Measurements from ENCODE around the gene SH3D19.

SH3D19 gene, protein sequence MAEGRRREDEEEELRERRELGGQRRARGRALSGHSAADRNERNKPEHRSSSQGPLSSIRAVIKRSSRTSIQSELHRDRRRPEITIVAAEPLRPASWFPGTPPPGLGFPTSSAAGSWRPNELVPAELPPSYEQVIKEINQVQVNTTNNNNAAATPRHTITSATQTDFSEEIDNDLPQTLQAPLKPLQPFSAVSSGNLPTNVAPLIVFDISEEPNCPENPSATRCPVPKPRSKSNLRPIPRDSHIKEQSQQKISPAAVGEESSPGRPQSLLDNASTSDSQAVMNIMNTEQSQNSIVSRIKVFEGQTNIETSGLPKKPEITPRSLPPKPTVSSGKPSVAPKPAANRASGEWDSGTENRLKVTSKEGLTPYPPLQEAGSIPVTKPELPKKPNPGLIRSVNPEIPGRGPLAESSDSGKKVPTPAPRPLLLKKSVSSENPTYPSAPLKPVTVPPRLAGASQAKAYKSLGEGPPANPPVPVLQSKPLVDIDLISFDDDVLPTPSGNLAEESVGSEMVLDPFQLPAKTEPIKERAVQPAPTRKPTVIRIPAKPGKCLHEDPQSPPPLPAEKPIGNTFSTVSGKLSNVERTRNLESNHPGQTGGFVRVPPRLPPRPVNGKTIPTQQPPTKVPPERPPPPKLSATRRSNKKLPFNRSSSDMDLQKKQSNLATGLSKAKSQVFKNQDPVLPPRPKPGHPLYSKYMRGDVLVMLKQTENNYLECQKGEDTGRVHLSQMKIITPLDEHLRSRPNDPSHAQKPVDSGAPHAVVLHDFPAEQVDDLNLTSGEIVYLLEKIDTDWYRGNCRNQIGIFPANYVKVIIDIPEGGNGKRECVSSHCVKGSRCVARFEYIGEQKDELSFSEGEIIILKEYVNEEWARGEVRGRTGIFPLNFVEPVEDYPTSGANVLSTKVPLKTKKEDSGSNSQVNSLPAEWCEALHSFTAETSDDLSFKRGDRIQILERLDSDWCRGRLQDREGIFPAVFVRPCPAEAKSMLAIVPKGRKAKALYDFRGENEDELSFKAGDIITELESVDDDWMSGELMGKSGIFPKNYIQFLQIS

DNA sequence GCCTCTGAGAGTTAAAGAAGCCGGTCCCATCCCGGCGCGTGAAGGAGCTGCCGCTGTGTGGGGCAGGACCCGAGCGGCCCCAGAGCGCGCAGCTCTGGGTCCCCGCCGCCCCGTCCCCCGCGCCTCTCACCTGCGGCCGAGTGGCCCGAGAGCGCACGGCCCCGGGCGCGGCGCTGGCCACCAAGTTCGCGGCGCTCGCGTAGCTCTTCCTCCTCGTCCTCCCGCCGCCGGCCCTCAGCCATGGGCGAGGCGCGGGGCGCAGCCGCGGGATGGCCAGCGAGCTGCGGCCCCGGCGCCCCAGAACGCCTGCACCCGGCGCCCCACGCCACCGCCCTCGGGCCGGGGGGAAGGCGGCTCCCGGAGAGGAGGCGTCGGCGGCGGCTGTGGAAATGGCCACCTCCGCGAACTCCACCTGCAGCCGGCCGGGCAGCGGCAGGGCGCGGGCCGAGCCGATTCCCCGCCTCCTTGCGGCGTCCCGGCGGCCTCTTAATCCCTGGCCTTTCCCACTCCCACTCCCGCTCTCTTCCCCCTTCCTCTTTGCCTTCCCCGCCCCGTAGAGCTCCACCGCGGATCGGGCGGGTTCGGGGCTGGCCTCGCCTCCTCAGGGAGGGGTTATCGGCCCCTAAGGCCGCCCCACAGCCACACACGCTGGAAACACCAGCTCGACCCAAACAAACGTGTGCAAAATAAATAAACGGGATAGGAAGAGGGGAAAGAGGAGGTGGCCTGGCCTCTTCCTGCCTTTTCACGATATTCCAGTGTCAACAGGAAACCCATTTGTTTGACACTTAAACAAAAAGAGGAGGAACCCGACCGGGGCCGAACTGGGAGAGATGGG, at the start of gene SH3D19:
SH3D19 (minus strand) TSS at position 495 of the 838 bp plus-strand sequence; CDS start at position 242, 253 bp downstream.
- no peak for DNase-seq

DNA sequence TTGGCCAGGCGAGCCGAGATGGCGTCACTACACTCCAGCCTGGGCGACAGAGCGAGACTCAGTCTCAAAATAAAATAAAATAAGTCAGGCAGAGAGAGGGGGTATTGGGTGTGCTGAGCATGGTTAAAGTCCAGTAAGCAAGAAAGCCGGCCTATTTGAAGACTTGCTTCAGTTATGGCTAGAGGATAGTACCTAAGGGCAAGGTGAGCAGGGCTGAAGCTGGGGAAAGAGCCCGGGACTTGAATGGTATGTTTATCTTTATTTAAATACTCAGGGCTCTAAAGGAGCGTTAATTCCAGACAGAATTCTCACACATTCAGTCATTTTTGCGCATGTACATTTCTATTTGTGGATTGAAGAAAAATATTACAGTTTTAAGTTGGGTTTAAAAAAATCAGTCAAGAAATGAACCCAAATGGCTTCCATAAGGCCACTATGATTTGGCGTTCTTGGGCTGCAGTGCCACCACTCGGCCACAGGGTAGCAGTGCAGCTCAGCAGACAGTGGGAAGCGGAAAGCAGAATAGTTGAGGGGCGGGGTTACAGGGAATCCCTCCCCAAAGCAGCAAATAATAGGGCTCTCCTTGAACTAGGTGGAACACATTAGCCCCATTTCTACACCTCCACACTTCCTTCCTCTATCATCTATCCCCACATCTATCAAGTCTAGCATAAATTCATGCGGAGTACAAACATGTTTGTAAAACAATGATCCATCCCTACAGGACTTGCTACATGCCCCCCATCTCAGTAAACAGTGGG, 37.2 kb upstream of the SH3D19 start:
- DNase-seq = peak; percentile 1 to 49

DNA sequence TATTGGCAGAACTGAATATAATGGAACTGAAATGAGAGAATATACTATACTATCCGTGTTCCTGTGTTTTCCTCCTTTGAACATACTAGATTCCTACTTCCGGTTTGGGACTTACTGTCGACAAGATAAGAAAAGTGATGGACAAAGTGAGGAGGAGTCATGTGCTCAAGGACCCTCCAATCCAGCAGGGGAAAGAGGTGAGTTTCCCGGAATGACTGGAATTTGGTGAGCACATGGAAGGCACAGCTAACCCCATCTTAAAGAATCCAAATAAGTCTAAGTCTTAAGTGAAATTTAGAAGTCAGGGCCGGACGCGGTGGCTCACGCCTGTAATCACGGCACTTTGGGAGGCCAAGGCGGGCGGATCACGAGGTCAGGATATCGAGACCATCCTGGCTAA, 36.6 kb upstream of the SH3D19 start:
- no peak for DNase-seq

GRCh38 chr4:151361126-151361525, 35.7 kb upstream of the SH3D19 start:
- DNase-seq = no peak

- no peak for DNase-seq
Observed at GRCh38 chr4:151359576-151359975, 34.2 kb upstream of the SH3D19 start.

DNA sequence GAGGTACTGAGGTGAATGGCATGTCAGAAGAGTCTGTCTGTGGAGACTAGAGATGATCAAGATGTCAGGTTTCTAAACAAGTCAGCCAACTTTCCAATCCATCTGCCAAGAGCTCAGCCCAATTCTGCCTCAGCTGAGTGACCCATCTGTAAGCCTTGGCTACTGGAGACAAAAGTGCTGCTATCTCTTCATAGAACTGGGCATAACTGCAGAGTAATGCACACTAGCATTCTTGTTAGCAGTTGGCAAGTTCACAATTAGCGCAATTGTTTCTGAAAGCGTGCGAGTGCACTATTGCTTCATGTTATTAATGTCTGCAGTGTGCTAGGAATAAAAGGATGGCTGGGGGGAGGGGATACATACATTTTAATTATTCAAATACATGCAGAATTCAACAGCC, 32.9 kb upstream of the SH3D19 start:
- no peak for DNase-seq

GRCh38 chr4:151356510-151356909, 31.1 kb upstream of the SH3D19 start:
- DNase-seq = no peak

GRCh38 chr4:151355155-151355554, 29.8 kb upstream of the SH3D19 start:
- DNase-seq = no peak

- no peak for DNase-seq
Observed at GRCh38 chr4:151347490-151348235, 22.3 kb upstream of the SH3D19 start.

DNA sequence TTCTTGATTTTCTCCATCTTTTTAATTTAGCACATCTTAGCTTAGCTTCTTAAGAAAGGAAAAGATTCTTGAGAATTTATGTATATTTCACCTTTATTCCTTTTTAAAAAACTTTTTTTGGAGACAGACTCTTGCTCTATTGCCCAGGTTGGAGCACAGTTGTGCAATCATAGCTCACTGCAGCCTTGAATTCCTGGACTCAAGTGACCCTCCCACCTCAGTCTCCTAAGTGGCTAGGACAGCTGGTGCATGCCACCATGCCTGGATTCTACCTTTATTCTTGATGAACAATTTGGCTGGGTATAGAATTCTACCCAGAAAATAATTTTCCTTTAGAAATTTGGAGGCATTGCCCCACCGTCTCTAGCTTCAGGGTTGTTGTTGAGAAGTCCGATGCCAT, 19.5 kb upstream of the SH3D19 start:
- DNase-seq = no peak

DNA sequence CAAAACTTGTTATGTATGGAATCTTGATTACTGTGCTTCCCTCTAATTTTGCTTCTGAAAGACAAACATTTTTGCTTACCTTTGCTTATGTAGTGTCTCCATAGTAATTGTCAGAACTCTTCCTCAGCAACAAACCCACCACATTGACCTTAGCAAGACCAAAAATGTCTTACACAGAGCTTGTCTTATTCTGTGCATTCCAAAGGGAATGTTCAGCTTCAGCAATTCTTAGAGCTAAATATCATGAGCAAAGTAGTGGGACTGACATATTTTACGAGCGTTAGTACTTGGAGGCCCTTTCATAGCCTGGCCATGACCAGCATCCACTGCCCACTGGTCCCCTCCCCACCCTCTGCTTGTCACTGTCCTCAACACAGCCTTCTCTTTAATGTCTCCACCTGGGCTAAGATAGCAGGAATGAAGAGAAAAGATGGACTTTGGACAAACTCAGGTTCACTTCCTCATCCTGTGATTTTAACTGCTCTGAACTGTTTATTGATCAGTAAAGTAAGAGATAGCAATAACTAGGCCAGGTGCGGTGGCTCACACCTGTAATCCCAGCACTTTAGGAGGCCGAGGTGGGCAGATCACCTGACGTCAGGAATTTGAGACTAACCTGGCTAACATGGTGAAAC, 15.5 kb upstream of the SH3D19 start:
- no peak for DNase-seq

- DNase-seq = no peak
Observed at GRCh38 chr4:151339467-151339866, 14.1 kb upstream of the SH3D19 start.

DNA sequence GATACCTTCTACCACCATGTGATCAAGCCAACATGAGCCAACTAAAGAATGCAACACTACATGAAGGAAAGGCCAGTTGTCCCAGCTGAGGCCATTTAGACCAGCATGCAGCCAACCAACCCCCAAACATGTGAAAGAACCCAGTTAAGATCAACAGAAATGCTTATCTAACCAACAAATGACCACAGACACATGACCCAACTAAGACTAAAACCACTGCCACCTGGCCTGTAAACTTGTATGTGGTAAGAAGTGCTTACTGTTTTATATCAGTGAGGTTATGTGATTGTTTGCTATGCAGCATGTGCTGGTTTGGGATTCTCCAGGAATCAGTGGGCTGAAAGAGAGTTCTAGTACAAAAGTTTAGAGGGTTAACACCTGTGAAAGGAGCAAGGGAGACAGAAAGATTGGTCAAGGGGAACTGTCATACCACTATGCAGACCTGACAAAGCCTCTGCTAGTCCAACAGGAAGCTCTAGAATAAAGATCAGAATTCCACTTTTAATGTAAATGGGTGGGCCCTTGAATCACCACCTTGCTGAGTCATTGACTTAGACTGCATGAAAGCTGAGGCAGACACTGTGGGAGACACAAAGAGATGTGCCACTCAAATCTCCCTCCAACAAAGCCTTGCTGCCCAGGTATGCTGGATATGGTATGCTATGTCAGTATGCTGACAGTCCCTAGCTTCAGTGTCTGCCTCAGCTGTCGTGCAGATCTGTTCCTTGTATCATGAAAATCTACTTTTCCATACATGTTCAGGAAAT, 6.1 kb upstream of the SH3D19 start:
- no peak for DNase-seq

GRCh38 chr4:151329217-151330007, 4.0 kb upstream of the SH3D19 start:
- DNase-seq = no peak

DNA sequence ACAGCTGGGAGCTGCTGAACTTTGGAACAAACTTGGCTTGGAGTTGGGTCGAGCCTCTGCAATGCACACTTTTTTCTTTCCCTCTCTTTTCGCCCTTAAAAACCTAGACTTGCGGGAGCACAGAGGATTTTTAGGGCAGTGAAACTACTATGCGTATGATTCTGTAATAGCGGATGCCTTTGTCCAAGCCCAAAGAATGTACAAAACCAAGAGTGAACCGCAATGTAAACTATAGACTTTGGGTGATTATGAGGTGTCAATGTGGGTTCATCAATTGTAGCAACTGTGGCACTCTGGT, 493 bp upstream of the SH3D19 start:
- DNase-seq = no peak

DNA sequence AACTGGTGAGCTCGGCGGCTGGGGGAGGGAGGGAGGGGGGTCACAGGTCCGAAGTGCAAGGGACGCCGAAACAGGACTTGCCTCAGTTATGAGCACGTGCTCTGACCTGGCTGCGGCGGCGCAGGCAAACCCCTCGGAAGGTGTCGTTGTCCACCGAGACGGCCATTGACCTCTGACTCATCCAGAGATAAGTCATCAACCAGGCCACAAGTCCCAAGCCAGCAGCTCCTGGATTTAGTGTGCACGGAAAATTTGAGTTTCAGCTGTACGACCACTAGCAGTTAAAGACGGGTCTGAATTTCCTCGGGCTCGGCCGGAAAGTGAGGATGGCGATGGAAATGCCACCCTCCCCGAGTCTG, 674 bp downstream of the SH3D19 start:
- DNase-seq = no peak

DNA sequence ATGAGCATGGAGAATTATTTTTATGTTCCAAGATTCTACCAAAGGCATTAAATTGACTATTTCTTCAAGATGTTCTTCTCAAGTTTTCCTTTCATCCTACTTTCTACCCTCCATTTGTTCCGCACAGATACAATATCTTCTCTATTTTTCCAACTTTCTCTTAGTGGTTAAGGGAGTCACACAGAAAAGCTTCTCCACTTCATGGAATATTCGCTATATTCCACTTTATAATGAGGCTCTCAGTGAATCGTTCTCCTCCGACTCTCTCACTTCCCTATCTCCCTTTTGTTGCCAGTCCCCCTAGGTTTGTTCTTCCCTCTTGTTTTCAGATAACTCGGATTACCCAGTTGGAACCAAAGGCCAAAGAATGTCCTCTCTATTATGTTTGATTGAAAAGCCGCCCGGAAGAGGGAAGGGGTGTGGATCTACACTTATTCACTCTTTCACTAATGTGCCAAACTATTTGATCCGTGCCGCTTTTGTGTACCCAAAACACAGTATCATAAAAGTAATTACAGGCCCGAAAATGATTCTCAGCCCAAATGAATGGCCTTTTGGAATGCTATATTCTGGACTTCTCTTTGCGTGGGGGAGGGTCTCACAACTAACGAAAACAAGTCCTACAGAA, 1.2 kb downstream of the SH3D19 start:
- DNase-seq = no peak

- no peak for DNase-seq
Observed at GRCh38 chr4:151323667-151324066, 1.7 kb downstream of the SH3D19 start.

- no peak for DNase-seq
Observed at GRCh38 chr4:151322570-151322969, 2.8 kb downstream of the SH3D19 start.
